ENCODE measurements around the gene DNAH17. TPM values are rescaled to one million over a fixed set of nuclear protein-coding genes. Genes with fewer than 3 reads are reported as not detected.

The DNAH17 gene
- total RNA-seq, 1 experiment from 2014 or later, result 0.69 TPM

- no TSS peak for BruUV-seq (replicated peaks)
- intact Hi-C loops (cut with micrococcal nuclease), result no loop called here
Observed at GRCh38 chr17:78400581-78401240, 176.5 kb downstream of the DNAH17 start.

GRCh38 chr17:78399693-78400144 lies 177.5 kb downstream of the DNAH17 start:
- H2AFZ ChIP-seq (ENCODE audit: low read depth, low read length, poor library complexity, severe bottlenecking), result no peak overlapping the region
- peaks cover 3% of the 10 kb centered on the region; the same call in 1 of the 2 replicates for H4K20me1 ChIP-seq (ENCODE audit: insufficient read depth)
- ATAC-seq (no peak), DNase-seq (ENCODE audit: low read depth, low spot score) (no peak)
- no peak overlapping the region for H3K4me3 ChIP-seq (replicated peaks in 1 of 2; ENCODE audit: low read depth in 1 of 2, low read length in 2 of 2)
- CTCF ChIA-PET, result interaction anchor here (1.7 kb wide), 1 partner anchor 8 kb away, joined by 7 read pairs; no protein-coding TSS in a partner anchor
- no TSS peak for BruUV-seq (replicated peaks)
- intact Hi-C loops (cut with micrococcal nuclease), result no loop called here
- H3K9ac ChIP-seq (ENCODE audit: low read length), result no peak overlapping the region
- no peaks in the 10 kb centered on the region for H3K4me1 ChIP-seq (ENCODE audit: control insufficient read depth in 1 of 2, insufficient read depth in 2 of 2, low read length in 2 of 2)
- POLR2A ChIA-PET, result no interaction called here
- RAD21 ChIA-PET (ENCODE audit: low non-redundant PET in 1 of 2, low total read pairs in 2 of 2, uncharacterized antibody in 2 of 2, unreplicated experiment in 2 of 2), result no interaction called here
- H3K9me2 ChIP-seq (ENCODE audit: insufficient read depth), result no peaks in the 10 kb centered on the region
- H3K36me3 ChIP-seq (ENCODE audit: control insufficient read depth in 1 of 2, insufficient read depth in 2 of 2, low read length in 2 of 2), result peaks cover 52 to 79% of the 10 kb centered on the region in 2 experiments; a peak in 3 of 4 replicates
- no peak overlapping the region for H3K4me2 ChIP-seq (ENCODE audit: low read length)
- H3K27me3 ChIP-seq (ENCODE audit: insufficient read depth, low read length), result no peaks in the 10 kb centered on the region
- peaks cover 30% of the 10 kb centered on the region for H3K79me2 ChIP-seq (ENCODE audit: insufficient read depth, low read length)
- no peaks in the 10 kb centered on the region for H3K9me3 ChIP-seq (ENCODE audit: control insufficient read depth in 1 of 2, insufficient read depth in 1 of 2, low read depth in 1 of 2, low read length in 2 of 2)
- no peak overlapping the region for H3K27ac ChIP-seq (ENCODE audit: low read depth, low read length)
- TF ChIP-seq MAX (IDR thresholded peaks at IDR 0.05), result no peak
- TF ChIP-seq ZFX (IDR thresholded peaks at IDR 0.05), result no peak
- TF ChIP-seq SIN3A (IDR thresholded peaks at IDR 0.05; ENCODE audit: low read depth), result no peak
- TF ChIP-seq TCF7L2 (IDR thresholded peaks at IDR 0.05; ENCODE audit: borderline replicate concordance, extremely low read depth, insufficient read depth, insufficient read length), result no peak
- TF ChIP-seq ZBTB33 (IDR thresholded peaks at IDR 0.05; ENCODE audit: extremely low read depth, insufficient replicate concordance, low read length), result no peak
- TF ChIP-seq ATF3 (IDR thresholded peaks at IDR 0.05), result no peak
- TF ChIP-seq RAD21 (IDR thresholded peaks at IDR 0.05; ENCODE audit: low read depth), result no peak
- no peak for TF ChIP-seq SP1 (IDR thresholded peaks at IDR 0.05; ENCODE audit: low read depth)
- no peak for TF ChIP-seq FOSL1 (IDR thresholded peaks at IDR 0.05; ENCODE audit: low read depth)
- TF ChIP-seq CBX3 (IDR thresholded peaks at IDR 0.05; ENCODE audit: low read depth), result no peak
- TF ChIP-seq CTCF (IDR thresholded peaks at IDR 0.05 in 2 of 3, conservative IDR thresholded peaks at IDR 0.05 in 1 of 3; ENCODE audit: borderline replicate concordance in 1 of 3, insufficient read depth in 1 of 3, low read depth in 2 of 3, low read length in 2 of 3), result no peak
- TF ChIP-seq ZNF274 (IDR thresholded peaks at IDR 0.05; ENCODE audit: low read depth, low read length), result no peak

More at GRCh38 chr17:78400581-78401240, 176.5 kb downstream of the DNAH17 start:
- TF ChIP-seq SIN3A (IDR thresholded peaks at IDR 0.05; ENCODE audit: low read depth) (no peak), ATF3 (IDR thresholded peaks at IDR 0.05) (no peak), POLR2A (IDR thresholded peaks at IDR 0.05; ENCODE audit: borderline replicate concordance, extremely low read depth, insufficient read depth, insufficient read length) (no peak)
- no peaks in the 10 kb centered on the region for H3K9me2 ChIP-seq (ENCODE audit: insufficient read depth)
- POLR2A ChIA-PET, result no interaction called here
- peaks cover 26% of the 10 kb centered on the region for H3K79me2 ChIP-seq (ENCODE audit: insufficient read depth, low read length)
- H3K4me1 ChIP-seq (ENCODE audit: control insufficient read depth in 1 of 2, insufficient read depth in 2 of 2, low read length in 2 of 2), result no peaks in the 10 kb centered on the region
- H3K9ac ChIP-seq (ENCODE audit: low read length), result no peak overlapping the region
- H3K4me2 ChIP-seq (ENCODE audit: low read length), result no peak overlapping the region
- H3K36me3 ChIP-seq (ENCODE audit: control insufficient read depth in 1 of 2, insufficient read depth in 2 of 2, low read length in 2 of 2), result peaks cover 57 to 77% of the 10 kb centered on the region in 2 experiments; a peak in 3 of 4 replicates
- H3K27me3 ChIP-seq (ENCODE audit: insufficient read depth, low read length), result no peaks in the 10 kb centered on the region
- no peak overlapping the region for H3K27ac ChIP-seq (ENCODE audit: low read depth, low read length)
- DNase-seq (ENCODE audit: low read depth, low spot score) (no peak), ATAC-seq (peak; percentile 17; the same call in 1 of the 2 replicates)
- H3K4me3 ChIP-seq (replicated peaks in 1 of 2; ENCODE audit: low read depth in 1 of 2, low read length in 2 of 2), result no peak overlapping the region
- RAD21 ChIA-PET (ENCODE audit: low non-redundant PET in 1 of 2, low total read pairs in 2 of 2, uncharacterized antibody in 2 of 2, unreplicated experiment in 2 of 2), result no interaction called here
- CTCF ChIA-PET, result interaction anchor here (1.7 to 1.9 kb wide), 2 partner anchors 9 to 21 kb away, joined by 5 to 7 read pairs; no protein-coding TSS in a partner anchor
- no peaks in the 10 kb centered on the region; the same call in 1 of the 2 replicates for H4K20me1 ChIP-seq (ENCODE audit: insufficient read depth)
- H2AFZ ChIP-seq (ENCODE audit: low read depth, low read length, poor library complexity, severe bottlenecking), result no peak overlapping the region
- no peaks in the 10 kb centered on the region for H3K9me3 ChIP-seq (ENCODE audit: control insufficient read depth in 1 of 2, insufficient read depth in 1 of 2, low read depth in 1 of 2, low read length in 2 of 2)

All from HCT116 (cell line).